Measurements from ENCODE around the gene TAT. TPM values are rescaled to one million over a fixed set of nuclear protein-coding genes. Genes with fewer than 3 reads are reported as not detected.

Gene TAT
- total and polyA plus RNA-seq, 12 donors: 0.03 to 1.3 (median 0.16) TPM; not detected in 4

GRCh38 chr16:71526111-71526631 lies 50.7 kb downstream of the TAT start, which contains the start of gene CHST4:
Gene CHST4, plus strand, starts transcription at chr16:71526426. Its CDS starts 10,252 bp downstream, at chr16:71536678.
- peak; percentile 25 to 84 (median 74) for DNase-seq
- WGBS, 4 donors: 4 to 10% (median 8%) methylated on average over 9 of the region's 9 CpGs
- Histone ChIP-seq H3K4me1 (replicated peaks in 1 of 2) (peaks cover 7 to 8% of the 10 kb centered on the region in 2 donors), H3K27ac (peak within 1 kb of the TSS in 3 of 5 donors; percentile 69 to 86 (median 71)), H3K4me3 (peak within 1 kb of the TSS in 1 of 4 donors; percentile 28), H3K36me3 (replicated peaks in 1 of 2) (no peaks in the 10 kb centered on the region), H3K27me3 (no peaks in the 10 kb centered on the region), H3K9me3 (replicated peaks in 1 of 3) (no peaks in the 10 kb centered on the region)
- TF ChIP-seq CTCF (IDR thresholded peaks at IDR 0.05) (no peak), POLR2A (IDR thresholded peaks at IDR 0.05) (peak in 1 of 2 donors; percentile 71)
- intact Hi-C loops (cut with DNase I): no loop called here

GRCh38 chr16:71524566-71525553 lies 52.0 kb downstream of the TAT start:
- Histone ChIP-seq H3K27ac (peak overlapping the region in 3 of 5 donors; percentile 21 to 74 (median 25)), H3K4me3 (peak overlapping the region in 1 of 4 donors; percentile 28), H3K4me1 (replicated peaks in 1 of 2) (peaks cover 7 to 8% of the 10 kb centered on the region in 2 donors), H3K36me3 (replicated peaks in 1 of 2) (no peaks in the 10 kb centered on the region), H3K27me3 (no peaks in the 10 kb centered on the region), H3K9me3 (replicated peaks in 1 of 3) (no peaks in the 10 kb centered on the region)
- WGBS, 4 donors: 42 to 51% (median 47%) methylated on average over 16 of the region's 16 CpGs
- intact Hi-C loops (cut with DNase I): no loop called here
- TF ChIP-seq POLR2A (IDR thresholded peaks at IDR 0.05): peak in 1 of 2 donors; percentile 46
- no peak for TF ChIP-seq CTCF (IDR thresholded peaks at IDR 0.05)
- DNase-seq: peak in 5 of 7 donors; percentile 29 to 54 (median 45)

- WGBS, 4 donors: 68 to 77% (median 75%) methylated on average over 3 of the region's 3 CpGs
These were observed 56.3 kb downstream of the TAT start for GRCh38 chr16:71520550-71520949.

More at GRCh38 chr16:71520550-71520949, 56.3 kb downstream of the TAT start:
- Histone ChIP-seq H3K27ac (no peak overlapping the region), H3K4me3 (no peak overlapping the region), H3K4me1 (replicated peaks in 1 of 2) (peaks cover 0 to 2% of the 10 kb centered on the region in 2 donors), H3K9me3 (replicated peaks in 1 of 3) (no peaks in the 10 kb centered on the region), H3K36me3 (replicated peaks in 1 of 2) (no peaks in the 10 kb centered on the region), H3K27me3 (no peaks in the 10 kb centered on the region)
- TF ChIP-seq POLR2A (IDR thresholded peaks at IDR 0.05) (no peak), CTCF (IDR thresholded peaks at IDR 0.05) (no peak)
- intact Hi-C loops (cut with DNase I): no loop called here
- DNase-seq: no peak

Small RNA genes within 50 kb of the gene (small RNA-seq; reads per million reads assigned to genes)
- 0 reads per million in 2 donors for gene RNU6-1061P

Other genes starting within 250 kb of the TAT start
- 10 to 100 TPM in 8 of 9 donors, under 1 TPM in 1; 0.83 to 68.5 (median 47.0) TPM for gene CALB2, start 218.4 kb downstream of the TAT start, total RNA-seq
- 10 to 100 TPM; 17.8 to 36.5 (median 28.1) TPM for gene CALB2, start 218.4 kb downstream of the TAT start, polyA plus RNA-seq
- not detected for gene TLE7, start 135.0 kb downstream of the TAT start, total RNA-seq
- gene TLE7, start 135.0 kb downstream of the TAT start, polyA plus RNA-seq: not detected
- gene ZNF23, start 114.8 kb downstream of the TAT start, total RNA-seq: 10 to 100 TPM in 1 of 9 donors, 1 to 10 TPM in 8; 1.7 to 10.4 (median 7.0) TPM
- gene ZNF23, start 114.8 kb downstream of the TAT start, polyA plus RNA-seq: 10 to 100 TPM; 11.0 to 34.2 (median 16.6) TPM
- 10 to 100 TPM in 1 of 9 donors, 1 to 10 TPM in 7, under 1 TPM in 1; 0.24 to 10.4 (median 6.8) TPM for gene ZNF19, start 87.8 kb downstream of the TAT start, total RNA-seq
- gene ZNF19, start 87.8 kb downstream of the TAT start, polyA plus RNA-seq: 1 to 10 TPM; 2.6 to 4.2 (median 3.9) TPM
- gene CHST4, start 50.7 kb downstream of the TAT start, total RNA-seq: 1 to 10 TPM in 8 of 9 donors, under 1 TPM in 1; 0.83 to 7.6 (median 2.5) TPM
- 1 to 10 TPM in 1 of 3 donors, under 1 TPM in 2; 0.47 to 1.9 (median 0.64) TPM for gene CHST4, start 50.7 kb downstream of the TAT start, polyA plus RNA-seq
- gene MARVELD3, start 49.1 kb upstream of the TAT start, total RNA-seq: under 1 TPM in 4 of 9 donors, not detected in 5; 0.14 to 0.27 (median 0.19) TPM
- under 1 TPM in 2 of 3 donors, not detected in 1; 0.07 to 0.16 TPM for gene MARVELD3, start 49.1 kb upstream of the TAT start, polyA plus RNA-seq
- 10 to 100 TPM in 1 of 9 donors, 1 to 10 TPM in 8; 4.1 to 11.3 (median 7.9) TPM for gene PHLPP2, start 147.6 kb upstream of the TAT start, total RNA-seq
- gene PHLPP2, start 147.6 kb upstream of the TAT start, polyA plus RNA-seq: 1 to 10 TPM; 2.8 to 6.0 (median 4.2) TPM
- 100 to 1,000 TPM in 3 of 9 donors, 10 to 100 TPM in 6; 63.8 to 132 (median 88.7) TPM for gene AP1G1, start 231.7 kb upstream of the TAT start, total RNA-seq
- gene AP1G1, start 231.7 kb upstream of the TAT start, polyA plus RNA-seq: 10 to 100 TPM; 22.8 to 83.3 (median 26.9) TPM

All from adrenal gland (tissue), 12 donors.